Iris pigment epithelial cell (primary cell): ENCODE measurements around the gene WNT16.
A peak's percentile ranks its signal among the peaks of the same experiment; 100 is the strongest.

Experiments used
- DNase-seq: peaks from one replicate; pipeline ENCODE4 v3.0.0-alpha.2; 2011; ENCODE audit warnings: low read depth

WNT16 gene

GRCh38 chr7:121344093-121344492 is 15.3 kb downstream of the WNT16 start:
- DNase-seq, result peak; percentile 53

GRCh38 chr7:121344497-121344896 is 15.7 kb downstream of the WNT16 start:
- DNase-seq, result no peak

GRCh38 chr7:121351682-121352081 is 22.9 kb downstream of the WNT16 start:
- DNase-seq, result no peak

- DNase-seq, result no peak
Measured at GRCh38 chr7:121352323-121352722, 23.5 kb downstream of the WNT16 start.

- no peak for DNase-seq
Measured at GRCh38 chr7:121355574-121355973, 26.8 kb downstream of the WNT16 start.

GRCh38 chr7:121360564-121360963 is 31.8 kb downstream of the WNT16 start:
- DNase-seq, result peak; percentile 23

- DNase-seq, result peak; percentile 40
Measured at GRCh38 chr7:121366852-121367431, 38.1 kb downstream of the WNT16 start.

- peak; percentile 89 for DNase-seq
Measured at GRCh38 chr7:121369462-121369861, 40.7 kb downstream of the WNT16 start.

GRCh38 chr7:121371367-121371766 is 42.6 kb downstream of the WNT16 start:
- no peak for DNase-seq

- DNase-seq, result no peak
Measured at GRCh38 chr7:121371883-121372282, 43.1 kb downstream of the WNT16 start.

GRCh38 chr7:121372376-121373010 is 43.7 kb downstream of the WNT16 start:
- DNase-seq, result no peak

GRCh38 chr7:121373177-121373576 is 44.4 kb downstream of the WNT16 start:
- no peak for DNase-seq

GRCh38 chr7:121376979-121377378 is 48.2 kb downstream of the WNT16 start:
- DNase-seq, result no peak

GRCh38 chr7:121379930-121380329 is 51.1 kb downstream of the WNT16 start:
- DNase-seq, result no peak

GRCh38 chr7:121382473-121382872 is 53.7 kb downstream of the WNT16 start:
- DNase-seq, result no peak

- no peak for DNase-seq
Measured at GRCh38 chr7:121383235-121383910, 54.6 kb downstream of the WNT16 start.

GRCh38 chr7:121384265-121384664 is 55.5 kb downstream of the WNT16 start:
- no peak for DNase-seq

- no peak for DNase-seq
Measured at GRCh38 chr7:121385056-121385799, 56.4 kb downstream of the WNT16 start.

GRCh38 chr7:121385800-121386179 is 57.0 kb downstream of the WNT16 start:
- DNase-seq, result peak; percentile 70

GRCh38 chr7:121388950-121389349 is 60.1 kb downstream of the WNT16 start:
- peak; percentile 25 for DNase-seq

GRCh38 chr7:121390109-121390508 is 61.3 kb downstream of the WNT16 start:
- no peak for DNase-seq

GRCh38 chr7:121390617-121391016 is 61.8 kb downstream of the WNT16 start:
- no peak for DNase-seq
